LNCaP clone FGC (cell line): ENCODE data around the gene AGBL4.

Source experiments
- DNase-seq: peaks from one replicate; pipeline ENCODE4 v3.0.0-alpha.2; 2011; ENCODE audit warnings: low read depth
- H3K4me3 ChIP-seq: 2 replicates; pipeline ENCODE4 v1.5.1; 2011; ENCODE audit warnings: mild to moderate bottlenecking, low read depth, low read length, control low read depth
- CTCF ChIP-seq: IDR thresholded peaks from 2 replicates; pipeline ENCODE4 v1.5.1; 2012; ENCODE audit warnings: mild to moderate bottlenecking; ENCODE audit not compliant: control insufficient read depth, insufficient read depth; ENCODE audit errors: extremely low read depth

AGBL4 gene

GRCh38 chr1:48715921-48716320, 1307.8 kb downstream of the AGBL4 start:
- H3K4me3 ChIP-seq: no peak overlapping the region
- no peak for TF ChIP-seq CTCF
- no peak for DNase-seq

GRCh38 chr1:48710915-48711314, 1312.8 kb downstream of the AGBL4 start:
- TF ChIP-seq CTCF: no peak
- no peak for DNase-seq
- no peak overlapping the region for H3K4me3 ChIP-seq

DNA sequence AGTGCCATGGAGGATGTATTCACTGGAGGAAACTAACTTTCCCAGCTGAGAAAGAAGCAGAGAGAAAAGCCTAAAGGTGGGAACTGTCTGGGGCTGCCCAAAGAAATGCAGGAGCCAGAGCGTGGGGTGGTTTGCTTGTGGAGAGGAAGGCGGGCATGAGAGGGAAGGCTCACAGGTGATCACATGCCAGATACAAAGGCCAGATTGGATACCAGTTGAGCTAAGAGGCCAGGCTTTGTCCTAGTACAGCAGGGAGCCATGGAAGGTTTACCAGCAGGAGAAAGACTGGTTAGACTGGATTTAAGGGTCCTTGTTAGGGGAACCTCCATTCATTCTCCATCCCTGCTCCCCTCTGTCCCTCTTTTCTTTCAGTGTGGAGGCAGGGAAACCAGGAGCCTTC, 1313.4 kb downstream of the AGBL4 start:
- H3K4me3 ChIP-seq: no peak overlapping the region
- no peak for TF ChIP-seq CTCF
- DNase-seq: no peak

DNA sequence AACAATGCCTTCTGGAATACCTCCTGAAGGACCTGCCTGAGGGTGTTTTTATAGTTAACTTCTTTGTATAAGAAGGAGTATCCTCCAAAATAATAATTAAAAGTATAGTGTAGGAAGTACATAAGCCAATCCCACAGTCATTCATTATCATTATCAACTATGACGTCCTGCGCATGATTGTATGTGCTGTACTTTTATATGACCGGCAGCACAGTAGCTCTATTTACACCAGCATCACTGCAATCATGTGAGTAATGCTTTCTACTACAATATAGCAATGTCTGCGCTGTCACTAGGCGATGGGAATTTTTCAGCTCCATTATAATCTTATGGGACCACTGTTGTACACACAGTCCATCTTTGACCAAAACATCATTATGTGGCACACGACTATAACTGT, 1319.0 kb downstream of the AGBL4 start:
- TF ChIP-seq CTCF: no peak
- H3K4me3 ChIP-seq: no peak overlapping the region
- no peak for DNase-seq

- no peak overlapping the region for H3K4me3 ChIP-seq
- DNase-seq: no peak
- TF ChIP-seq CTCF: no peak
These were observed 1322.3 kb downstream of the AGBL4 start for GRCh38 chr1:48701445-48701844.

DNA sequence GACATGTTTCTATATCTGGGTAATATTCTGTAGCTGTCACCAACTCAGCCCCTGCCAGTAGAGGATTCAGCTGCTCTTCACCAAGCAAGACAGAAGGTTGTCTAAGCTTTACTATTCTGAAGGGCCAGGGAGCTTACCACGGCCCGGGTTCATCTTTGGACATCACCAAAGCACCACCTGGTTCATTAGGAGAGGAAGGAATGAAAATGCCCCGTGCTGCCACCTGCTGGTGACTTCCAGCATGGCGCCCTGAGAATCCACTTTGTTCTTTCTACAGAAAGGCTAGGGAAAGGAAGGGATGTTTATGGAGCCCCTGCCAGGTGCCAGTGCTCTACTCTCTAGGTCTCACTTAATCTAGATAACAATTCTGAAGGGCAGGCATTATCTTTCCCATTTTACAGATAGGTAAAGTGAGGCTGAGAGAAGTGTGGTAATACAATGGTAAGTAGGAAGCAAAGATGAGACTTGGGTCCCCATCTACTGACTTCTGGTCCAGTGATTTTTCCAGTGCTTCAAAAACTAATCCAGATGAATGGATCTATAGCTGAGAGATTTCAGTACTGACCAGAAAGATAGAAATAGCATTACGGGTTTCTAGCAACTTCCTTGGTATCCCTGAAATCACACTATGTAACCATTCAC, 1326.6 kb downstream of the AGBL4 start:
- no peak overlapping the region for H3K4me3 ChIP-seq
- peak; percentile 89 for TF ChIP-seq CTCF
- DNase-seq: peak; percentile 2

DNA sequence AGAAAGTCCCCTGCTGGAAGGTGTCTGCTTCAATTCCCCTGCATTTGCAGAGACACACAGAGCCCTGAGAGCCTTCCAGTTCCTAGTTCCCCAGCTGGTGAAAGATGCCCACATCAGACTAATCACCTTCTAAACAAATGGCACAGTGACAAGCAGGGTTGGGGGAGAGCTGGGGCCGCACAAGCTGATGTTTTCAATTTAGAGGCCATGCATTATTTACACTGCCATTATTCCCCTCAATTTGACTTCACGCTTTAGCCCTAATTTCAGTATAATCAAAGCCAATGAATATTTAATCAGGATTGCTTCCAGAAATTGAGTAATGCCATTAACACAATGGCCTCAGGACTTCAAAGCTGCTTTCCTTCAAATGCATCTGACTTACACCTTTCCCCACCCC, 1328.6 kb downstream of the AGBL4 start:
- DNase-seq: no peak
- TF ChIP-seq CTCF: no peak
- H3K4me3 ChIP-seq: no peak overlapping the region
